H1 (cell line): ENCODE measurements around the gene TRIOBP. TPM values are rescaled to one million over a fixed set of nuclear protein-coding genes. Genes with fewer than 3 reads are reported as not detected.

Experiments used
- CTCF ChIA-PET: fragments of 300-600 bp; sonication (Branson Sonifier 250); formaldehyde crosslinking; loops from one replicate; lab custom pipeline; 2021; ENCODE audit not compliant: partially characterized antibody; lab: Charles Lee
- POLR2A ChIA-PET: fragments of 300-600 bp; sonication (Branson Sonifier 250); formaldehyde crosslinking; loops from one replicate; lab custom pipeline; 2021; ENCODE audit warnings: inconsistent platforms; ENCODE audit not compliant: partially characterized antibody; lab: Charles Lee
- DNase-seq, 2 experiments: peaks; one replicate each; pipeline versions ENCODE4 v3.0.0 to v3.0.0-alpha.2; 2010 to 2022; ENCODE audit warnings: low spot score in 2 of 2, low read depth in 1 of 2, mixed read lengths in 1 of 2
- FAIRE-seq: peaks from 2 replicates; lab custom pipeline; 2011; peaks lifted over from hg19 to GRCh38; lab: Jason Lieb, UNC
- H2AFZ ChIP-seq: 2 replicates; pipeline ENCODE4 v1.8.1; 2012; ENCODE audit warnings: low read length, inconsistent platforms
- H2AK5ac ChIP-seq: 2 replicates; pipeline ENCODE4 v1.6.1; 2013; ENCODE audit warnings: low read depth, low read length
- H2BK120ac ChIP-seq: replicated peaks from 2 replicates; pipeline ENCODE3; 2013; ENCODE audit warnings: low read depth, low read length, inconsistent platforms
- H2BK12ac ChIP-seq: 2 replicates; pipeline ENCODE4 v1.6.1; 2013; ENCODE audit warnings: low read depth, low read length
- H2BK15ac ChIP-seq: 2 replicates; pipeline ENCODE4 v1.6.1; 2013; ENCODE audit warnings: low read length
- H2BK20ac ChIP-seq: 2 replicates; pipeline ENCODE4 v1.6.1; 2013; ENCODE audit warnings: low read length
- H2BK5ac ChIP-seq: 2 replicates; pipeline ENCODE4 v1.6.1; 2013; ENCODE audit warnings: low read depth, low read length
- H3K14ac ChIP-seq: 2 replicates; pipeline ENCODE4 v1.6.1; 2013; ENCODE audit warnings: inconsistent platforms; ENCODE audit not compliant: insufficient read length
- H3K18ac ChIP-seq: 2 replicates; pipeline ENCODE4 v1.6.1; 2013; ENCODE audit warnings: low read length; ENCODE audit errors: extremely low read depth
- H3K23ac ChIP-seq: 2 replicates; pipeline ENCODE4 v1.6.1; 2013; ENCODE audit warnings: inconsistent platforms; ENCODE audit not compliant: insufficient read length
- H3K23me2 ChIP-seq: 2 replicates; pipeline ENCODE4 v1.6.1; 2013; ENCODE audit warnings: low read depth, low read length
- H3K27ac ChIP-seq: 2 replicates; pipeline ENCODE4 v1.6.1; 2011; ENCODE audit warnings: low read depth, low read length, inconsistent platforms
- H3K27me3 ChIP-seq, 4 experiments: replicated peaks in 1 of 4; 1 replicate in 1 of 4; 2 replicates in 3 of 4; pipeline versions ENCODE4 v1.6.1 to v1.8.1; 2011 to 2013; ENCODE audit warnings: low read length in 3 of 4, mild to moderate bottlenecking in 3 of 4, inconsistent platforms in 2 of 4, mixed read lengths in 2 of 4, moderate library complexity in 1 of 4; ENCODE audit not compliant: control insufficient read depth in 3 of 4, insufficient read depth in 3 of 4; ENCODE audit errors: extremely low read depth in 1 of 4
- H3K36me3 ChIP-seq, 4 experiments: 2 replicates each; pipeline versions ENCODE4 v1.6.1 to v1.8.1; 2011 to 2013; ENCODE audit warnings: mild to moderate bottlenecking in 4 of 4, low read length in 3 of 4, moderate library complexity in 2 of 4, control low read depth in 1 of 4, inconsistent platforms in 1 of 4; ENCODE audit not compliant: insufficient read depth in 4 of 4, control insufficient read depth in 2 of 4
- H3K4ac ChIP-seq: replicated peaks from 2 replicates; pipeline ENCODE3; 2013; ENCODE audit warnings: low read length, low read depth, mixed read lengths, inconsistent platforms; ENCODE audit not compliant: insufficient read length
- H3K4me1 ChIP-seq, 4 experiments: replicated peaks in 1 of 4; 1 replicate in 1 of 4; 2 replicates in 3 of 4; pipeline versions ENCODE4 v1.6.1 to v1.8.1; 2011 to 2013; ENCODE audit warnings: low read length in 3 of 4, inconsistent platforms in 2 of 4, mixed read lengths in 1 of 4; ENCODE audit not compliant: insufficient read depth in 4 of 4, control insufficient read depth in 3 of 4
- H3K4me2 ChIP-seq, 2 experiments: 2 replicates each; pipeline versions ENCODE4 v1.6.1 to v1.8.1; 2011 to 2013; ENCODE audit warnings: low read depth in 2 of 2, low read length in 2 of 2, control low read depth in 1 of 2, inconsistent platforms in 1 of 2, mild to moderate bottlenecking in 1 of 2; ENCODE audit not compliant: insufficient read depth in 1 of 2
- H3K4me3 ChIP-seq, 4 experiments: fragments of 200-600, 300-600 bp in 1 of 4; sonication (generic), shearing (Covaris generic), sonication (Bioruptor Twin) in 1 of 4; 2 replicates each; pipeline versions ENCODE4 v1.5.1 to v1.8.1; 2011 to 2016; ENCODE audit warnings: low read length in 4 of 4, low read depth in 3 of 4, control low read depth in 2 of 4, inconsistent platforms in 2 of 4, mild to moderate bottlenecking in 2 of 4, mixed read lengths in 1 of 4, moderate library complexity in 1 of 4; ENCODE audit not compliant: insufficient read depth in 2 of 4; ENCODE audit errors: extremely low read depth in 1 of 4
- H3K56ac ChIP-seq: replicated peaks from 2 replicates; pipeline ENCODE3; 2013; ENCODE audit warnings: low read depth, mild to moderate bottlenecking, mixed read lengths, low read length, inconsistent platforms; ENCODE audit not compliant: insufficient read length
- H3K79me1 ChIP-seq: 2 replicates; pipeline ENCODE4 v1.6.1; 2013; ENCODE audit warnings: low read depth, low read length, control low read depth
- H3K79me2 ChIP-seq, 2 experiments: 2 replicates each; pipeline versions ENCODE4 v1.6.1 to v1.8.1; 2012 to 2013; ENCODE audit warnings: low read length in 2 of 2, mild to moderate bottlenecking in 2 of 2, inconsistent platforms in 1 of 2; ENCODE audit not compliant: insufficient read depth in 2 of 2, control insufficient read depth in 1 of 2
- H3K9ac ChIP-seq, 4 experiments: replicated peaks in 1 of 4; 1 replicate in 1 of 4; 2 replicates in 3 of 4; pipeline versions ENCODE4 v1.6.1 to v1.8.1; 2011 to 2013; ENCODE audit warnings: low read depth in 3 of 4, low read length in 3 of 4, control low read depth in 2 of 4, mild to moderate bottlenecking in 2 of 4, moderate library complexity in 2 of 4, inconsistent platforms in 1 of 4; ENCODE audit errors: extremely low read depth in 1 of 4
- H3K9me3 ChIP-seq, 2 experiments: 2 replicates each; pipeline versions ENCODE4 v1.6.1 to v1.8.1; 2012 to 2013; ENCODE audit warnings: mild to moderate bottlenecking in 2 of 2, moderate library complexity in 2 of 2, control low read depth in 1 of 2, inconsistent platforms in 1 of 2, low read depth in 1 of 2, low read length in 1 of 2, mixed read lengths in 1 of 2; ENCODE audit not compliant: insufficient read depth in 2 of 2
- H4K20me1 ChIP-seq, 2 experiments: replicated peaks in 1 of 2; 2 replicates each; pipeline versions ENCODE3 to v1.8.1; 2011 to 2013; ENCODE audit warnings: inconsistent platforms in 2 of 2, low read length in 2 of 2, mild to moderate bottlenecking in 1 of 2; ENCODE audit not compliant: insufficient read depth in 2 of 2, control insufficient read depth in 1 of 2
- H4K5ac ChIP-seq: 2 replicates; pipeline ENCODE4 v1.6.1; 2013; ENCODE audit warnings: low read length, low read depth, mixed read lengths, inconsistent platforms; ENCODE audit not compliant: insufficient read length
- H4K8ac ChIP-seq: 2 replicates; pipeline ENCODE4 v1.8.0; 2013; ENCODE audit warnings: mild to moderate bottlenecking, moderate library complexity, low read length, inconsistent platforms; ENCODE audit not compliant: insufficient read depth; ENCODE audit errors: extremely low read depth
- H4K91ac ChIP-seq: replicated peaks from 2 replicates; pipeline ENCODE3; 2013; ENCODE audit warnings: low read length, mixed read lengths, inconsistent platforms; ENCODE audit not compliant: insufficient read length
- FOSL1 ChIP-seq: IDR thresholded peaks from 2 replicates; pipeline ENCODE4 v1.6.1; 2011; ENCODE audit warnings: mild to moderate bottlenecking, low read depth, low read length, moderate library complexity; ENCODE audit not compliant: insufficient read depth
- GABPA ChIP-seq: IDR thresholded peaks from 2 replicates; pipeline ENCODE4 v1.6.1; 2011; ENCODE audit warnings: mild to moderate bottlenecking, low read length, moderate library complexity, borderline replicate concordance; ENCODE audit not compliant: insufficient read depth
- MAFK ChIP-seq: IDR thresholded peaks from 2 replicates; pipeline ENCODE4 v1.6.1; 2012; ENCODE audit warnings: low read depth, mild to moderate bottlenecking, improper control_type of control experiment, low read length
- NANOG ChIP-seq: IDR thresholded peaks from 2 replicates; pipeline ENCODE4 v1.6.1; 2011; ENCODE audit warnings: low read length, low read depth, mild to moderate bottlenecking, inconsistent platforms; ENCODE audit not compliant: insufficient read depth, poor library complexity, severe bottlenecking
- NRF1 ChIP-seq: IDR thresholded peaks from 2 replicates; pipeline ENCODE4 v1.6.1; 2011; ENCODE audit warnings: mild to moderate bottlenecking, low read depth, low read length, improper control_type of control experiment
- RAD21 ChIP-seq, 2 experiments: IDR thresholded peaks in 1 of 2; conservative IDR thresholded peaks in 1 of 2; 2 replicates each; pipeline ENCODE4 v1.6.1; 2011; ENCODE audit warnings: low read depth in 2 of 2, low read length in 2 of 2, improper control_type of control experiment in 1 of 2, inconsistent platforms in 1 of 2, mild to moderate bottlenecking in 1 of 2, moderate library complexity in 1 of 2
- SRF ChIP-seq: IDR thresholded peaks from 2 replicates; pipeline ENCODE4 v1.6.1; 2011; ENCODE audit warnings: mild to moderate bottlenecking, low read depth, low read length, moderate library complexity
- TAF7 ChIP-seq: optimal IDR thresholded peaks from 2 replicates; pipeline ENCODE3; 2011; ENCODE audit warnings: low read depth, mild to moderate bottlenecking, inconsistent platforms, low read length, moderate library complexity, borderline replicate concordance
- TCF12 ChIP-seq: IDR thresholded peaks from 2 replicates; pipeline ENCODE4 v1.6.1; 2011; ENCODE audit warnings: low read depth, mild to moderate bottlenecking, low read length
- YY1 ChIP-seq: IDR thresholded peaks from 2 replicates; pipeline ENCODE4 v1.6.1; 2011; ENCODE audit warnings: low read depth, mild to moderate bottlenecking, low read length
- WGBS, 2 experiments: shearing (Covaris generic) in 1 of 2; methylation state at CpG; one replicate each; pipeline versions ENCODE4 v1.1.6 to v1.1.7; 2013 to 2015; ENCODE audit warnings: low lambda C conversion rate in 2 of 2, mixed read lengths in 2 of 2, inconsistent platforms in 1 of 2, low coverage in 1 of 2, missing lambda C conversion rate in 1 of 2; ENCODE audit not compliant: insufficient replicate concordance in 2 of 2, insufficient coverage in 1 of 2, insufficient read length in 1 of 2; ENCODE audit errors: extremely low coverage in 1 of 2, missing lambda C conversion rate in 1 of 2; 5-methylcytosine and 5-hydroxymethylcytosine counted together
- polyA plus RNA-seq, 7 experiments: library from polyadenylated mRNA; depleted of rRNA in 3 of 7; stranded (reverse) in 5 of 7; unstranded in 2 of 7; fragments of >200 nt in 5 of 7; fragments of 200-250 nt in 2 of 7; gene quantifications; 1 replicate in 5 of 7; 2 replicates in 1 of 7; 4 replicates in 1 of 7; pipeline versions ENCODE4 v1.2.1 to v1.2.3, GENCODE V29; 2011 to 2013; ENCODE audit warnings: missing spikeins in 2 of 7, mixed read lengths in 2 of 7
- total RNA-seq: library from RNA; stranded (reverse); fragmentation: NEBNext Ultra II Directional; extraction: Animal tissue kit (Norgen Biotek cat#: 25700); gene quantifications from 2 replicates; pipeline ENCODE4 v1.2.1, GENCODE V29; 2021
- TF ChIP-seq, protein P1 (sequence below): IDR thresholded peaks from 2 replicates; pipeline ENCODE4 v1.6.1; 2011; ENCODE audit warnings: low read length, improper control_type of control experiment
- TF ChIP-seq, protein P2 (sequence below): IDR thresholded peaks from 2 replicates; pipeline ENCODE4 v1.6.1; 2012; ENCODE audit warnings: inconsistent platforms

The TRIOBP gene
- total and polyA plus RNA-seq, 2 of the 8 experiments (the other 6 are each of a cell fraction or from before 2014, with no cell fraction given), result 18.2 to 27.3 TPM

DNA sequence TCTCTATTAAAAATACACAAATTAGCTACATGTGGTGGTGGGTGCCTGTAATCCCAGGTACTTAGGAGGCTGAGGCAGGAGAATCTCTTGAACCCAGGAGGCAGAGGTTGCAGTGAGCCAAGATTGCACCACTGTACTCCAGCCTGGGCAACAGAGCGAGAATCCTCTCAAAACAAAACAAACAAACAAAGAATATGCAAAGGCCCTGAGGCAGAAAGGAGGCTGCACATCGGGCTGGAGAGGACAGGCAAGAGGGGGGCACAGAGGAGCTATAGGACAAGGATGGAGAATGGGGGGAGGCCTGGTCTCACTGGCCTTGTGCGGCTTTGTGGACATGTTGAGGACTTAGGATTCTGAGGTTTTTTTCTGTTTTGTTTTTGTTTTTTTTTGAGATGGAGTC is 8.4 kb downstream of the TRIOBP start:
- DNase-seq (no peak), FAIRE-seq (no peak)
- H3K27ac ChIP-seq, result no peak overlapping the region
- H3K79me1 ChIP-seq, result no peaks in the 10 kb centered on the region; the same call in 1 of the 2 replicates
- no peak overlapping the region for H4K91ac ChIP-seq
- no peaks in the 10 kb centered on the region; a peak in 1 of 4 replicates for H3K9me3 ChIP-seq
- H3K23ac ChIP-seq, result no peak overlapping the region
- H4K20me1 ChIP-seq, result peaks cover 0 to 8% of the 10 kb centered on the region in 2 experiments
- no peak overlapping the region for H4K8ac ChIP-seq
- peaks cover 5 to 48% (median 28%) of the 10 kb centered on the region in 4 experiments; a peak in 7 of 8 replicates for H3K36me3 ChIP-seq
- H3K56ac ChIP-seq, result no peak overlapping the region
- H3K9ac ChIP-seq, result no peak overlapping the region
- CTCF ChIA-PET, result interaction anchor here (0.7 kb wide), 3 partner anchors 62 to 985 kb away, joined by 3 read pairs; no protein-coding TSS in a partner anchor
- H3K18ac ChIP-seq, result no peak overlapping the region
- no peak overlapping the region for H2BK20ac ChIP-seq
- H2AK5ac ChIP-seq, result no peak overlapping the region
- no peak overlapping the region for H2AFZ ChIP-seq
- H3K14ac ChIP-seq, result no peak overlapping the region
- H3K4me1 ChIP-seq, result peaks cover 0 to 5% (median 0%) of the 10 kb centered on the region in 4 experiments; a peak in 1 of 7 replicates
- H3K27me3 ChIP-seq, result no peaks in the 10 kb centered on the region
- WGBS, 2 experiments, result 94% methylated on average over 3 of the region's 3 CpGs; no CpG with 5 or more reads in 1 of the 2 experiments
- H3K79me2 ChIP-seq, result no peaks in the 10 kb centered on the region
- no peak overlapping the region for H3K4me2 ChIP-seq
- no peak overlapping the region for H4K5ac ChIP-seq
- POLR2A ChIA-PET, result no interaction called here
- H2BK120ac ChIP-seq, result no peak overlapping the region
- H3K23me2 ChIP-seq, result no peaks in the 10 kb centered on the region
- H2BK15ac ChIP-seq, result no peak overlapping the region
- H3K4ac ChIP-seq, result no peak overlapping the region
- H2BK5ac ChIP-seq, result no peak overlapping the region
- H2BK12ac ChIP-seq, result no peak overlapping the region
- H3K4me3 ChIP-seq, result no peak overlapping the region
- TF ChIP-seq FOSL1, result no peak
- no peak for TF ChIP-seq SRF
- TF ChIP-seq TCF12, result no peak
- no peak for TF ChIP-seq TAF7
- TF ChIP-seq MAFK, result no peak
- TF ChIP-seq YY1, result no peak
- TF ChIP-seq GABPA, result no peak
- TF ChIP-seq NANOG, result no peak
- TF ChIP-seq, protein P1, sequence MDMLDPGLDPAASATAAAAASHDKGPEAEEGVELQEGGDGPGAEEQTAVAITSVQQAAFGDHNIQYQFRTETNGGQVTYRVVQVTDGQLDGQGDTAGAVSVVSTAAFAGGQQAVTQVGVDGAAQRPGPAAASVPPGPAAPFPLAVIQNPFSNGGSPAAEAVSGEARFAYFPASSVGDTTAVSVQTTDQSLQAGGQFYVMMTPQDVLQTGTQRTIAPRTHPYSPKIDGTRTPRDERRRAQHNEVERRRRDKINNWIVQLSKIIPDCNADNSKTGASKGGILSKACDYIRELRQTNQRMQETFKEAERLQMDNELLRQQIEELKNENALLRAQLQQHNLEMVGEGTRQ, result no peak
- TF ChIP-seq RAD21 (IDR thresholded peaks at IDR 0.05 in 1 of 2, conservative IDR thresholded peaks at IDR 0.05 in 1 of 2; ENCODE audit: low read depth in 2 of 2, low read length in 2 of 2), result no peak
- TF ChIP-seq, protein P2, sequence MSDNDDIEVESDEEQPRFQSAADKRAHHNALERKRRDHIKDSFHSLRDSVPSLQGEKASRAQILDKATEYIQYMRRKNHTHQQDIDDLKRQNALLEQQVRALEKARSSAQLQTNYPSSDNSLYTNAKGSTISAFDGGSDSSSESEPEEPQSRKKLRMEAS, result no peak
- TF ChIP-seq NRF1, result no peak
